HepG2 (cell line): ENCODE results near the gene RPS25. TPM values are rescaled to one million over a fixed set of nuclear protein-coding genes. Genes with fewer than 3 reads are reported as not detected.

Experiments
- ASH2L ChIP-seq: fragments of 300-600, 200-600 bp; sonication (generic); IDR thresholded peaks from 2 replicates; pipeline ENCODE4 v1.7.0; 2017; ENCODE audit warnings: low read depth, mild to moderate bottlenecking, moderate library complexity, mixed read lengths, low read length; ENCODE audit not compliant: insufficient read length
- BRCA1 ChIP-seq: sonication (generic); formaldehyde crosslinking; IDR thresholded peaks from 2 replicates; pipeline ENCODE4 v1.4.0; 2020; ENCODE audit warnings: missing genetic modification reagents
- CTCF ChIP-seq: sonication (generic); formaldehyde crosslinking; IDR thresholded peaks from 2 replicates; pipeline ENCODE4 v1.5.0; 2020; ENCODE audit warnings: mild to moderate bottlenecking, missing genetic modification reagents, moderate library complexity
- ETV5 ChIP-seq: IDR thresholded peaks from 2 replicates; pipeline ENCODE4 v1.6.1; 2018; ENCODE audit warnings: missing biosample characterization, missing genetic modification reagents, inconsistent platforms, borderline replicate concordance
- GATAD1 ChIP-seq: IDR thresholded peaks from 2 replicates; pipeline ENCODE4 v1.6.1; 2016; ENCODE audit warnings: missing genetic modification reagents, missing compliant biosample characterization
- GATAD2A ChIP-seq: IDR thresholded peaks from 2 replicates; pipeline ENCODE4 v1.6.1; 2016
- HIVEP1 ChIP-seq: sonication (generic); formaldehyde crosslinking; IDR thresholded peaks from 2 replicates; pipeline ENCODE4 v1.4.0; 2020; ENCODE audit warnings: mild to moderate bottlenecking, missing genetic modification reagents
- HNF4A ChIP-seq: sonication (generic); formaldehyde crosslinking; IDR thresholded peaks from 2 replicates; pipeline ENCODE4 v1.4.0; 2020; ENCODE audit warnings: missing genetic modification reagents
- MED8 ChIP-seq: sonication (generic); formaldehyde crosslinking; IDR thresholded peaks from 2 replicates; pipeline ENCODE4 v1.8.1; 2023; ENCODE audit warnings: mild to moderate bottlenecking, missing genetic modification reagents; ENCODE audit not compliant: insufficient replicate concordance
- MIER3 ChIP-seq: IDR thresholded peaks from 2 replicates; pipeline ENCODE4 v1.6.1; 2016; ENCODE audit warnings: missing compliant biosample characterization, borderline replicate concordance
- NCOR1 ChIP-seq: fragments of 200-600 bp; sonication (generic); IDR thresholded peaks from 2 replicates; pipeline ENCODE4 v1.7.0; 2017; ENCODE audit warnings: antibody characterized with exemption, low read length, borderline replicate concordance
- NFE2L2 ChIP-seq: fragments of 150-350 bp; IDR thresholded peaks from 2 replicates; pipeline ENCODE4 v1.6.1; 2014; ENCODE audit warnings: low read length
- NFKBIZ ChIP-seq: IDR thresholded peaks from 2 replicates; pipeline ENCODE4 v1.6.1; 2018; ENCODE audit warnings: missing genetic modification reagents, missing compliant biosample characterization
- PTBP1 ChIP-seq: fragments of 200-400 bp; formaldehyde crosslinking; IDR thresholded peaks from 2 replicates; pipeline ENCODE4 v1.6.1; 2018; ENCODE audit warnings: low read length, low read depth; ENCODE audit not compliant: poor library complexity, severe bottlenecking
- SP1 ChIP-seq, 2 experiments: fragments of 450-650 bp in 1 of 2; sonication (generic) in 1 of 2; formaldehyde crosslinking in 1 of 2; IDR thresholded peaks; 2 replicates each; pipeline versions ENCODE4 v1.4.0 to v1.6.1; 2016 to 2020; ENCODE audit warnings: missing genetic modification reagents in 1 of 2
- TGIF2 ChIP-seq: IDR thresholded peaks from 2 replicates; pipeline ENCODE4 v1.6.1; 2016; ENCODE audit warnings: control low read depth, missing compliant biosample characterization
- ZBTB42 ChIP-seq: sonication (generic); formaldehyde crosslinking; IDR thresholded peaks from 2 replicates; pipeline ENCODE4 v1.5.0; 2020; ENCODE audit warnings: mild to moderate bottlenecking, missing genetic modification reagents
- ZFP1 ChIP-seq: IDR thresholded peaks from 2 replicates; pipeline ENCODE4 v1.6.1; 2016
- ZNF230 ChIP-seq: sonication (generic); formaldehyde crosslinking; IDR thresholded peaks from 2 replicates; pipeline ENCODE4 v1.4.0; 2020; ENCODE audit warnings: mild to moderate bottlenecking, missing genetic modification reagents
- ZNF337 ChIP-seq: sonication (generic); formaldehyde crosslinking; IDR thresholded peaks from 2 replicates; pipeline ENCODE4 v1.5.1; 2020; ENCODE audit warnings: missing genetic modification reagents, low read depth, mild to moderate bottlenecking, borderline replicate concordance
- ZNF513 ChIP-seq: sonication (generic); formaldehyde crosslinking; conservative IDR thresholded peaks from 2 replicates; pipeline ENCODE4 v1.5.0; 2020; ENCODE audit warnings: missing genetic modification reagents
- ZNF580 ChIP-seq: IDR thresholded peaks from 2 replicates; pipeline ENCODE4 v1.6.1; 2016; ENCODE audit warnings: low read depth, borderline replicate concordance
- ZNF609 ChIP-seq: sonication (generic); formaldehyde crosslinking; IDR thresholded peaks from 2 replicates; pipeline ENCODE4 v1.4.0; 2020; ENCODE audit warnings: mild to moderate bottlenecking, missing genetic modification reagents, borderline replicate concordance
- ZNF776 ChIP-seq: sonication (generic); formaldehyde crosslinking; IDR thresholded peaks from 2 replicates; pipeline ENCODE4 v1.4.0; 2020; ENCODE audit warnings: mild to moderate bottlenecking, missing genetic modification reagents
- ZNF790 ChIP-seq: sonication (generic); formaldehyde crosslinking; IDR thresholded peaks from 2 replicates; pipeline ENCODE4 v1.8.0; 2022; ENCODE audit warnings: missing genetic modification reagents, mild to moderate bottlenecking, borderline replicate concordance
- polyA plus RNA-seq, 8 experiments: library from polyadenylated mRNA; depleted of rRNA in 3 of 8; stranded (reverse) in 7 of 8; unstranded in 1 of 8; fragments of >200 nt; fragmentation: Illumina TruSeq in 4 of 8; extraction: Trizol in 4 of 8; gene quantifications; 2 replicates each; pipeline versions ENCODE4 v1.2.1 to v1.2.3, GENCODE V29; 2011 to 2016; ENCODE audit warnings: low read depth in 4 of 8, missing spikeins in 1 of 8, mixed read lengths in 1 of 8; ENCODE audit not compliant: insufficient read depth in 1 of 8
- total RNA-seq, 5 experiments: library from RNA; depleted of rRNA; stranded (reverse); fragments of >200 nt; fragmentation: Illumina TruSeq; extraction: Trizol; gene quantifications; 2 replicates each; pipeline ENCODE4 v1.2.3, GENCODE V29; 2016; ENCODE audit warnings: low read depth in 1 of 5

RPS25 gene
- total and polyA plus RNA-seq, 2 of the 13 experiments (the other 11 are each of a cell fraction or from before 2014, with no cell fraction given) = 839 to 1,415 TPM

DNA sequence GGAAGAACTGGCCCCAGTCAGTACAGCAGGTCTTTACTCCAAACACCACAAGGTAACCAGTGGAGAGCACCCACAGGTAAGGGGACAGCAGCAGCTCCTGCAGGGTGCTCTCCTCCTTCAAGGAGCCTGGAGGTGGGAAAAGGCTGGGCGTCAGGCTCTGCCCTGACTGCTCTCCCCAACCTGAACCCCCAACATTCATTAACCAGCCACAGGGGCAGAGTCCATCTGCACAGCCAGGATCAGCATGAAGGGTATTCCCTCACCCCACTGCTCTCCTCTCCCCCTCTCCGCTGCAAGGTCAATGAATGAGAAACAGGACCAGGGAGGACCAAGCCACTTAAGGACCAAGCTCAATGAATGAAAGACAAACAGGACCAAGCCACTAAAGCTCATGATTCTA lies 8.8 kb upstream of the RPS25 start (continued):
- TF ChIP-seq TGIF2 (CRISPR knock-in tag) (0 out of 2 replicates have a peak, but pooled peaks have one; percentile 46), ZNF513 (no peak), HNF4A (CRISPR knock-in tag) (peak; percentile 88), ETV5 (no peak), PTBP1 (no peak), MIER3 (no peak), HIVEP1 (CRISPR knock-in tag) (peak; percentile 53; the same call in 1 of the 2 replicates), NFE2L2 (no peak), GATAD1 (CRISPR knock-in tag) (0 out of 2 replicates have a peak, but pooled peaks have one; percentile 10), CTCF (no peak), ZNF776 (no peak), ZNF790 (CRISPR knock-in tag) (no peak), ZFP1 (no peak), BRCA1 (CRISPR knock-in tag) (no peak), ASH2L (peak; percentile 36), ZNF337 (no peak), NFKBIZ (CRISPR knock-in tag) (no peak), NCOR1 (peak; percentile 46; the same call in 1 of the 2 replicates), ZNF230 (no peak), ZNF609 (CRISPR knock-in tag) (peak; percentile 40; the same call in 1 of the 2 replicates), GATAD2A (CRISPR knock-in tag) (no peak), SP1 (IDR thresholded peaks at IDR 0.05) (no peak), SP1 (CRISPR knock-in tag; IDR thresholded peaks at IDR 0.05) (no peak), ZNF580 (CRISPR knock-in tag) (no peak), MED8 (CRISPR knock-in tag) (no peak), ZBTB42 (CRISPR knock-in tag) (no peak)
